ENCODE results near the gene ROBO1.

Gene ROBO1

GRCh38 chr3:79461129-79461792, 306.5 kb downstream of the ROBO1 start:
- peak; percentile 1 for DNase-seq (ENCODE audit: low read depth)

- DNase-seq (ENCODE audit: low read depth) = no peak
These were observed 314.2 kb downstream of the ROBO1 start for GRCh38 chr3:79453600-79453999.

- DNase-seq (ENCODE audit: low read depth) = no peak
These were observed 331.4 kb downstream of the ROBO1 start for GRCh38 chr3:79436387-79436786.

- no peak for DNase-seq (ENCODE audit: low read depth)
These were observed 340.7 kb downstream of the ROBO1 start for GRCh38 chr3:79427081-79427480.

- DNase-seq (ENCODE audit: low read depth) = no peak
These were observed 343.0 kb downstream of the ROBO1 start for GRCh38 chr3:79424811-79425210.

GRCh38 chr3:79423417-79423816, 344.4 kb downstream of the ROBO1 start:
- no peak for DNase-seq (ENCODE audit: low read depth)

- DNase-seq (ENCODE audit: low read depth) = no peak
These were observed 346.5 kb downstream of the ROBO1 start for GRCh38 chr3:79421273-79421672.

GRCh38 chr3:79418855-79419621, 348.8 kb downstream of the ROBO1 start:
- no peak for DNase-seq (ENCODE audit: low read depth)

GRCh38 chr3:79415356-79415755, 352.4 kb downstream of the ROBO1 start:
- DNase-seq (ENCODE audit: low read depth) = no peak

- DNase-seq (ENCODE audit: low read depth) = peak; percentile 85
These were observed 353.0 kb downstream of the ROBO1 start for GRCh38 chr3:79414806-79415205.

- DNase-seq (ENCODE audit: low read depth) = no peak
These were observed 353.8 kb downstream of the ROBO1 start for GRCh38 chr3:79414035-79414434.

- no peak for DNase-seq (ENCODE audit: low read depth)
These were observed 355.3 kb downstream of the ROBO1 start for GRCh38 chr3:79412537-79412936.

GRCh38 chr3:79410617-79411016, 357.2 kb downstream of the ROBO1 start:
- DNase-seq (ENCODE audit: low read depth) = no peak

GRCh38 chr3:79410136-79410535, 357.7 kb downstream of the ROBO1 start:
- no peak for DNase-seq (ENCODE audit: low read depth)

GRCh38 chr3:79406175-79406574, 361.6 kb downstream of the ROBO1 start:
- no peak for DNase-seq (ENCODE audit: low read depth)

- no peak for DNase-seq (ENCODE audit: low read depth)
These were observed 362.6 kb downstream of the ROBO1 start for GRCh38 chr3:79405183-79405582.

- DNase-seq (ENCODE audit: low read depth) = no peak
These were observed 371.2 kb downstream of the ROBO1 start for GRCh38 chr3:79396595-79396994.

- DNase-seq (ENCODE audit: low read depth) = no peak
These were observed 375.3 kb downstream of the ROBO1 start for GRCh38 chr3:79392479-79392878.

GRCh38 chr3:79390352-79390751, 377.4 kb downstream of the ROBO1 start:
- no peak for DNase-seq (ENCODE audit: low read depth)

GRCh38 chr3:79385211-79385610, 382.6 kb downstream of the ROBO1 start:
- DNase-seq (ENCODE audit: low read depth) = no peak

- no peak for DNase-seq (ENCODE audit: low read depth)
These were observed 384.3 kb downstream of the ROBO1 start for GRCh38 chr3:79383402-79384012.

GRCh38 chr3:79380581-79380980, 387.2 kb downstream of the ROBO1 start:
- DNase-seq (ENCODE audit: low read depth) = no peak

GRCh38 chr3:79378064-79378463, 389.7 kb downstream of the ROBO1 start:
- no peak for DNase-seq (ENCODE audit: low read depth)

All from fibroblast of the conjunctiva (primary cell).